Panc1 (cell line): ENCODE data around the gene ALPK1. TPM values are rescaled to one million over a fixed set of nuclear protein-coding genes. Genes with fewer than 3 reads are reported as not detected.

ENCODE experiments used
- ATAC-seq: fragments of 200-7000 bp; cut with Tn5 transposase; 2 replicates; pipeline ENCODE4 v1.9.1; 2020; ENCODE audit warnings: mild to moderate bottlenecking, moderate library complexity
- BruUV-seq: library from RNA; stranded (reverse); fragments of 400-500 nt; replicated peaks from 2 replicates; lab custom pipeline; 2021; lab: Mats Ljungman, UMichigan
- CTCF ChIA-PET: fragments of 300-600 bp; sonication (Branson Sonifier 250); formaldehyde crosslinking; loops from one replicate; lab custom pipeline; 2022; ENCODE audit warnings: antibody characterized with exemption; lab: Charles Lee
- POLR2A ChIA-PET: fragments of 300-600 bp; sonication (Branson Sonifier 250); formaldehyde crosslinking; loops from one replicate; lab custom pipeline; 2022; ENCODE audit warnings: antibody characterized with exemption; lab: Charles Lee
- DNase-seq: peaks from one replicate; pipeline ENCODE4 v3.0.0-alpha.2; 2010; ENCODE audit warnings: low read depth, low spot score
- H3K27ac ChIP-seq: 2 replicates; pipeline ENCODE4 v1.5.1; 2011; ENCODE audit warnings: mild to moderate bottlenecking, low read length, inconsistent platforms
- H3K27me3 ChIP-seq: fragments of 200-500 bp; sonication (Bioruptor generic); 2 replicates; pipeline ENCODE4 v1.6.0; 2014; ENCODE audit warnings: low read length, inconsistent platforms; ENCODE audit not compliant: control insufficient read depth, insufficient read depth
- H3K36me3 ChIP-seq: fragments of 200-500 bp; sonication (Bioruptor generic); 2 replicates; pipeline ENCODE4 v1.5.1; 2014; ENCODE audit warnings: inconsistent platforms, mild to moderate bottlenecking, low read length, moderate library complexity; ENCODE audit not compliant: control insufficient read depth, insufficient read depth
- H3K4me1 ChIP-seq: 2 replicates; pipeline ENCODE4 v1.5.1; 2011; ENCODE audit warnings: inconsistent platforms, mild to moderate bottlenecking, low read length, moderate library complexity; ENCODE audit not compliant: control insufficient read depth, insufficient read depth
- H3K4me3 ChIP-seq, 2 experiments: 2 replicates each; pipeline ENCODE4 v1.5.1; 2011 to 2012; ENCODE audit warnings: low read depth in 2 of 2, low read length in 2 of 2, mild to moderate bottlenecking in 2 of 2, inconsistent platforms in 1 of 2, moderate library complexity in 1 of 2
- H3K9me3 ChIP-seq: fragments of 200-500 bp; sonication (Bioruptor generic); 2 replicates; pipeline ENCODE4 v1.5.1; 2014; ENCODE audit warnings: low read depth, mild to moderate bottlenecking, inconsistent platforms, low read length, moderate library complexity; ENCODE audit not compliant: control insufficient read depth, insufficient read depth
- POLR2AphosphoS5 ChIP-seq: IDR thresholded peaks from 2 replicates; pipeline ENCODE4 v1.6.1; 2012; ENCODE audit warnings: mild to moderate bottlenecking, low read depth, low read length, moderate library complexity
- SIN3A ChIP-seq: IDR thresholded peaks from 2 replicates; pipeline ENCODE4 v1.6.1; 2012; ENCODE audit warnings: low read depth, mild to moderate bottlenecking, low read length, moderate library complexity, borderline replicate concordance; ENCODE audit not compliant: insufficient read depth
- TCF7L2 ChIP-seq: IDR thresholded peaks from 2 replicates; pipeline ENCODE4 v1.6.1; 2011; ENCODE audit warnings: mild to moderate bottlenecking, low read depth, low read length, inconsistent platforms
- in situ Hi-C: cut with HindIII; loops from 2 replicates; pipeline ENCODE4 v1.10.0; 2016; ENCODE audit warnings: low sequenced_read_pairs, low pct_unique_long_range_greater_than_20kb
- intact Hi-C: fragments of 100-400 bp; cut with micrococcal nuclease; formaldehyde crosslinking; loops from one replicate; pipeline ENCODE4 v1.10.0; 2022; ENCODE audit not compliant: unreplicated experiment
- total RNA-seq: library from RNA; stranded (reverse); gene quantifications from one replicate; pipeline ENCODE4 v1.2.1, GENCODE V29; 2021; ENCODE audit not compliant: unreplicated experiment
- TF ChIP-seq, protein P1 (sequence below), 2 experiments: IDR thresholded peaks; 2 replicates each; pipeline ENCODE4 v1.6.1; 2011 to 2012; ENCODE audit warnings: low read depth in 2 of 2, control low read depth in 1 of 2, low read length in 1 of 2, mild to moderate bottlenecking in 1 of 2, moderate library complexity in 1 of 2; ENCODE audit not compliant: insufficient read depth in 1 of 2
- TF ChIP-seq, protein P2 (sequence below): fragments of 450-650 bp; IDR thresholded peaks from 2 replicates; pipeline ENCODE4 v1.5.1; 2017; ENCODE audit warnings: mild to moderate bottlenecking

The ALPK1 gene
- total RNA-seq, 1 experiment from 2014 or later, result 1.4 TPM

DNA sequence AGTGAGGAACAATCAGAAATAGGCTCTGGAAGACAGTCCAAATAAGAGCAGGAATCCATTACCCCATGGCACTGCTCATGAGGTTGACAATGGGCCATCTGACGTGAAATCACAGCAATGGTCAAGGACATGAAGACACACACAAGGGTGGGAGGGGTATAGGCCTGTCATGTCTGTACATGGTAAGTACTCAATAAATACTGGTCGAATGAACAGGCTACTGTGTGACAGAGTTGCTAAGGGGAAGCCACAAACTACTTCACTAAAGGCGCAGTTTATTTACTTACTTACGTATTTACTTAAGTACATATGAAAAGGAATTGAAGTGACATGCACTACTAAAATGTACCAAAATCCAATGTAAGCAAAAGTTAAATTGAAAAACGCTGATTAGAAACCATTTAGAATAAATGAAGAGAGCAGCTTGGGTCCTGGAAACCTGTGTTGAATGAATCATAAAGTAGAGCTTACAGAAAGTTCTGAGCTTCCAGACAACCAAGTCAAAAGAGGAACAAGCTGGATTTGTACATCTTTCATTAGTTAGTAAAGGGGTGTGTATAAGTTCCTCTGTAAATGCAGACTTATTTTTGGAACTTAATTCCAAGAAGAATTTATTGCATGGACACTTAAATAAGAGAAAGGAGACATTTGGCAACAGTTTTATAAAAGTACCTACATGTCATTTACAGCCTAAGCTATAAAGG, 32.7 kb downstream of the ALPK1 start:
- Histone ChIP-seq H3K36me3 (no peaks in the 10 kb centered on the region), H3K9me3 (no peaks in the 10 kb centered on the region), H3K27me3 (no peaks in the 10 kb centered on the region), H3K4me3 (no peak overlapping the region), H3K4me1 (no peaks in the 10 kb centered on the region), H3K27ac (no peak overlapping the region)
- CTCF ChIA-PET, result no interaction called here
- in situ Hi-C loops, result no loop called here
- TF ChIP-seq POLR2AphosphoS5 (no peak), SIN3A (no peak), TCF7L2 (no peak)
- TF ChIP-seq, protein P1, sequence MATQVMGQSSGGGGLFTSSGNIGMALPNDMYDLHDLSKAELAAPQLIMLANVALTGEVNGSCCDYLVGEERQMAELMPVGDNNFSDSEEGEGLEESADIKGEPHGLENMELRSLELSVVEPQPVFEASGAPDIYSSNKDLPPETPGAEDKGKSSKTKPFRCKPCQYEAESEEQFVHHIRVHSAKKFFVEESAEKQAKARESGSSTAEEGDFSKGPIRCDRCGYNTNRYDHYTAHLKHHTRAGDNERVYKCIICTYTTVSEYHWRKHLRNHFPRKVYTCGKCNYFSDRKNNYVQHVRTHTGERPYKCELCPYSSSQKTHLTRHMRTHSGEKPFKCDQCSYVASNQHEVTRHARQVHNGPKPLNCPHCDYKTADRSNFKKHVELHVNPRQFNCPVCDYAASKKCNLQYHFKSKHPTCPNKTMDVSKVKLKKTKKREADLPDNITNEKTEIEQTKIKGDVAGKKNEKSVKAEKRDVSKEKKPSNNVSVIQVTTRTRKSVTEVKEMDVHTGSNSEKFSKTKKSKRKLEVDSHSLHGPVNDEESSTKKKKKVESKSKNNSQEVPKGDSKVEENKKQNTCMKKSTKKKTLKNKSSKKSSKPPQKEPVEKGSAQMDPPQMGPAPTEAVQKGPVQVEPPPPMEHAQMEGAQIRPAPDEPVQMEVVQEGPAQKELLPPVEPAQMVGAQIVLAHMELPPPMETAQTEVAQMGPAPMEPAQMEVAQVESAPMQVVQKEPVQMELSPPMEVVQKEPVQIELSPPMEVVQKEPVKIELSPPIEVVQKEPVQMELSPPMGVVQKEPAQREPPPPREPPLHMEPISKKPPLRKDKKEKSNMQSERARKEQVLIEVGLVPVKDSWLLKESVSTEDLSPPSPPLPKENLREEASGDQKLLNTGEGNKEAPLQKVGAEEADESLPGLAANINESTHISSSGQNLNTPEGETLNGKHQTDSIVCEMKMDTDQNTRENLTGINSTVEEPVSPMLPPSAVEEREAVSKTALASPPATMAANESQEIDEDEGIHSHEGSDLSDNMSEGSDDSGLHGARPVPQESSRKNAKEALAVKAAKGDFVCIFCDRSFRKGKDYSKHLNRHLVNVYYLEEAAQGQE (IDR thresholded peaks at IDR 0.05; ENCODE audit: insufficient read depth in 1 of 2, low read depth in 2 of 2, low read length in 1 of 2), result no peak
- TF ChIP-seq, protein P2, sequence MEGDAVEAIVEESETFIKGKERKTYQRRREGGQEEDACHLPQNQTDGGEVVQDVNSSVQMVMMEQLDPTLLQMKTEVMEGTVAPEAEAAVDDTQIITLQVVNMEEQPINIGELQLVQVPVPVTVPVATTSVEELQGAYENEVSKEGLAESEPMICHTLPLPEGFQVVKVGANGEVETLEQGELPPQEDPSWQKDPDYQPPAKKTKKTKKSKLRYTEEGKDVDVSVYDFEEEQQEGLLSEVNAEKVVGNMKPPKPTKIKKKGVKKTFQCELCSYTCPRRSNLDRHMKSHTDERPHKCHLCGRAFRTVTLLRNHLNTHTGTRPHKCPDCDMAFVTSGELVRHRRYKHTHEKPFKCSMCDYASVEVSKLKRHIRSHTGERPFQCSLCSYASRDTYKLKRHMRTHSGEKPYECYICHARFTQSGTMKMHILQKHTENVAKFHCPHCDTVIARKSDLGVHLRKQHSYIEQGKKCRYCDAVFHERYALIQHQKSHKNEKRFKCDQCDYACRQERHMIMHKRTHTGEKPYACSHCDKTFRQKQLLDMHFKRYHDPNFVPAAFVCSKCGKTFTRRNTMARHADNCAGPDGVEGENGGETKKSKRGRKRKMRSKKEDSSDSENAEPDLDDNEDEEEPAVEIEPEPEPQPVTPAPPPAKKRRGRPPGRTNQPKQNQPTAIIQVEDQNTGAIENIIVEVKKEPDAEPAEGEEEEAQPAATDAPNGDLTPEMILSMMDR, result no peak
- ATAC-seq (no peak), DNase-seq (no peak)
- POLR2A ChIA-PET, result no interaction called here
- no TSS peak for BruUV-seq
- intact Hi-C loops, result loop anchor here (2.0 to 10.0 kb wide), 4 partner anchors 195 to 605 kb away; no protein-coding TSS in a partner anchor

DNA sequence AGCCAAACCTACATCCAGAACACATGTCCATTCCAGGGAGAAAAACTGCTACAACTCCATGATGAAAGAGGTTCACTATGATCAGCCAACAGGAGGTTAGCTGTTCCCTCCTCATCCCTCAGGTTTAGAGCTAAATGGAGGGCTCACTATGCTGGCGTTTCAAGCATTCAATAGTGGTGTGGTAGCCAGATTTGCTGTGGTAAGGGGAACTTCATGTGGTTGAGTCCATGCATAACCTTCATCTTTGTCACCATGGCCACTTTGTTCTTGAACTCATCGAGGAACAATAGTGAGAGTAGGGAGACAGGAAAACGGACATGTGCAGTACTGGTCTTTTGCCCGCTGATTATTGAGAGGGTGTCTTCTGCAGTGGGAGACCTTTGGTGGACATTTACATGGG, 33.8 kb downstream of the ALPK1 start:
- intact Hi-C loops, result loop anchor here (5.0 kb wide), 1 partner anchor 431 kb away; no protein-coding TSS in a partner anchor
- Histone ChIP-seq H3K36me3 (no peaks in the 10 kb centered on the region), H3K27ac (no peak overlapping the region), H3K27me3 (no peaks in the 10 kb centered on the region), H3K9me3 (no peaks in the 10 kb centered on the region), H3K4me3 (no peak overlapping the region), H3K4me1 (no peaks in the 10 kb centered on the region)
- TF ChIP-seq POLR2AphosphoS5 (no peak), TCF7L2 (no peak), SIN3A (no peak)
- TF ChIP-seq, protein P1 (IDR thresholded peaks at IDR 0.05; ENCODE audit: insufficient read depth in 1 of 2, low read depth in 2 of 2, low read length in 1 of 2), result no peak
- TF ChIP-seq, protein P2, result no peak
- in situ Hi-C loops, result no loop called here
- BruUV-seq, result no TSS peak
- ChIA-PET CTCF (no interaction called here), POLR2A (no interaction called here)
- DNase-seq (no peak), ATAC-seq (no peak)
